ENCODE results near the gene ATP1A4.
"Not testable (repeated sequence)": the region's sequence is repeated elsewhere in the genome, so short reads cannot be mapped to it uniquely, and the experiment has no call there.

Gene ATP1A4

GRCh38 chr1:160151303-160151702 is at the start of gene ATP1A4:
TSS of gene ATP1A4 (plus strand) at chr1:160151603. CDS start at chr1:160152041, 438 bp downstream.
- DNase-seq: no peak

GRCh38 chr1:160101717-160102522 is 49.5 kb upstream of the ATP1A4 start:
- DNase-seq: no peak

- no peak for DNase-seq
These were observed 47.6 kb upstream of the ATP1A4 start for GRCh38 chr1:160103658-160104408.

- no peak for DNase-seq
These were observed 46.9 kb upstream of the ATP1A4 start for GRCh38 chr1:160104486-160104885.

DNA sequence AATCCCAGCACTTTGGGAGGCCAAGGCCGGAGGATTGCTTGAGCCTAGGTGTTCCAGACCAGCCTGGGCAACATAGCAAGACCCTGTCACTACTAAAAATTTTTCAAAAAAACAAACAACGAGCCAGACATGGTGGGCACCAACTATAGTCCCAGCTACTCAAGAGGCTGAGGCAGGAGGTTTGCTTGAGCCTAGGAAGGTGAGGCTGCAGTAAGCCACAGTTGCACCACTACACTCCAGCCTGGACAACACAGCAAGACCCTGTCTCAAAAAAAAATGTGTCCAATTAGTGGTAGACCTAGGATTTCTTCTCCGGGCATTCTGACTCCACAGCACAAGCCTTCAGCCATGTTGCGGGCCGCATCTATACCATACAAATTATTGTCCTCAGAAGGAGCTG is 46.2 kb upstream of the ATP1A4 start:
- no peak for DNase-seq

GRCh38 chr1:160107512-160107911 is 43.9 kb upstream of the ATP1A4 start:
- DNase-seq: no peak

GRCh38 chr1:160108888-160109662 is 42.3 kb upstream of the ATP1A4 start:
- peak; percentile 46 for DNase-seq

- no peak for DNase-seq
These were observed 41.7 kb upstream of the ATP1A4 start for GRCh38 chr1:160109686-160110085.

DNA sequence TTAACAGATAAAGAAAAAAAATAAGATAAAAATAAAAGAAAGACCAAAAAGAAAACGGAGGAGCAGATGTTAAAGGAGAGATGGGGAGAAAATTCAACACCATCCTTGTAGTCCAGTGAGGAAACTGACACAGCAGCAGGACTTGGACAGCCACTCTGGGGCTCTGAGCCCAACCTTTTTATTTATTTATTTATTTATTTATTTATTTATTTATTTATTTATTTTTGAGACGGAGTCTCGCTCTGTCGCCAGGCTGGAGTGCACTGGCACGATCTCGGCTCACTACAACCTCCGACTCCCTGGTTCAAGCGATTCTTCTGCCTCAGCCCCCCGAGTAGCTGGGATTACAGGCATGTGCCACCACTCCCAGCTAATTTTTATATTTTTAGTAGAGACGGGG is 39.9 kb upstream of the ATP1A4 start:
- not testable (repeated sequence) for DNase-seq

DNA sequence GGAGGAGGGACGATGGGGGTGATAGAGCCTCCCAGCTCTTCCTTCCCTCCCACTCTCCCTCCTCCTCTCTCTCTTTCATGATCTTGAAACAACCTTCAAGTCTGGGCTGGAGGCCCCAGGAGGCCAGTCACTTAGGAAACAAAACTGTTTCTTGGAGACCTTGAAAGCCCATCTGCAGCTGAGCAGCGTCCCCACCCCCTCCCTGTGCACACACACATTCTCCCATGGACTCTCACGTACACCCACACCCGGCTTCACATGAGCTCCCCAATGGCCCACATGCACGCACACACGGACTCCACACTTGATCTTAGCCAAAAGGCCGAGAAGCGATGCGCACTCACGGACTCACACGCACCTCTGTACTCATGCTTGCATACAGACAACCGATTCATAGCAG is 39.0 kb upstream of the ATP1A4 start:
- DNase-seq: no peak

- DNase-seq: no peak
These were observed 38.0 kb upstream of the ATP1A4 start for GRCh38 chr1:160113407-160113806.

GRCh38 chr1:160114085-160114484 is 37.3 kb upstream of the ATP1A4 start:
- DNase-seq: no peak

GRCh38 chr1:160115545-160116282 is 35.7 kb upstream of the ATP1A4 start, which contains the start of gene ATP1A2:
TSS of gene ATP1A2 (plus strand) at chr1:160115759. CDS start at chr1:160115862, 103 bp downstream.
- no peak for DNase-seq

GRCh38 chr1:160116283-160117147 is 34.9 kb upstream of the ATP1A4 start:
- no peak for DNase-seq

DNA sequence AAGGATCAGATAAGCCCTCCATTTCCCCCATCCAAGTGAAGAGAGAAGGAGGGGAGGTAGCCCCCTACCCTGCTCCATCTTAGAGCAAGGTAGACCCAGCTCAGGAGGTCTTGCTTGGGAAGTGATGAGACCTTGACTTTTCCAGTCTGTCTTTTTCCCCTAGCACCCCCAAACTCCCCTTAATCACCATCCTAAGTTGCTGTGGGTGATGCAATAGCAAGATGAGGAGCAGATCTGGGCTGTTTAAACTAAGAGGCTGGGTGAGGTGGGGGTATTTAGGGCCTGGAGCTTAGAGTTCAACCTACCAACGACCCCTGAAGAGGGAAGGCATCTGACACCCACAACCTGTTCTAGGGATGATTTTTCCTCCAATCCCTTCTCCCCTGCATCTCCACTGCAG is 34.1 kb upstream of the ATP1A4 start:
- no peak for DNase-seq

DNA sequence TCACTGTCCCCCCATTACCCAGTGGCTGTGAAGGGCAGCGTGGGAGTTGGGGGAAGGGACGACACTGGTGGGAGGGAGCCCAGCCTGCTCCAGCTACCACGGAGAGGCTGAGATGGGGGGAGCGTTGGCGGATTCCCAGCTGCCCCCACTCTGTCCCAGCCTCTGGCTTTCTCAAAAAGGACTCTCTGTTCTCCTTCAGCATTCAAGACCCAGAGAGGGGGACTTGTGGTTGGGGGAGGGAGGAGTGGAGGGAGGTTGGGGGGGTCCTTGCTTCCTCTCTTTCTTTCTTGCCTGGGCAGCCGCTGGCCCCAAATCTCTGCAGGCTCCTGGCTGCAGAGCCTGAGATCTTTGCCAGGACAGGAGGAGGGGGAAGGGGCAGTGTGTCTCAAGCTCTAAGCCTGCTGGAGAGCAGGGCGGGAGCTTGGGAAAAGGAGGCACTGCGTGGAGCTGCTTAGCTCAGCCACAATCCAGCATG is 33.7 kb upstream of the ATP1A4 start:
- DNase-seq: no peak

DNA sequence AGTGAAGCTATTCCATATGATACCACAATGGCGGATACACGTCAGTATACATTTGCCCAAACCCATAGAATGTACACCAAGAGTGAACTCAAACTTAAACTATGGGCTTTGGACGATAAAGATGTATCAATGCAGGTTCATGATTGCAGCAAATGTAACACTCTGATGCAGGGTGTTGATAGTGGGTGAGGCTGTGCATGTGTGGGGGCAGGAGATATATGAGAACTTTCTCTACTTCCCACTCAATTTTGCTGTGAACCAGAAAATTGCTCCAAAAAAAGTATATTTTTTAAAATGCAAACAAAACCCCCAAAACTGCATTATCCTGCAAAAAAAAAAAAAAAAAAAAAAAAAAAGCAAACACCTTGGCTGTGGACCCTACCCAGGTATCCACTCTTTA is 32.5 kb upstream of the ATP1A4 start:
- DNase-seq: no peak

DNA sequence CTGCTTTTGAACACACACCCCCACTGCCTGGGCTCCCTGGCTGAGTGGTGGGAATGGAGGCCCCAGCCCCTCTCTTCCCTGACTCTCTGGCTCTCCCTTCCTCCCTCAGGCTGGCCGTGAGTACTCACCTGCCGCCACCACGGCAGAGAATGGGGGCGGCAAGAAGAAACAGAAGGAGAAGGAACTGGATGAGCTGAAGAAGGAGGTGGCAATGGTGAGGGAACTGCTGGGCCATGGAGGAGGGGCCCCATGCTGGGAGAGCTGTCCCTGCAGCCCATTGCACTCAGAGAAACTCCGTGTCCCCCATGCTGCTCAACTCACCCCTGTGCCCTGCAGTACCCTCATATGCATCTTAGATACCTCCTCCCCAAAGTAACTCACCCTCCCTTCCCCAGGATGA is 30.6 kb upstream of the ATP1A4 start:
- no peak for DNase-seq

DNA sequence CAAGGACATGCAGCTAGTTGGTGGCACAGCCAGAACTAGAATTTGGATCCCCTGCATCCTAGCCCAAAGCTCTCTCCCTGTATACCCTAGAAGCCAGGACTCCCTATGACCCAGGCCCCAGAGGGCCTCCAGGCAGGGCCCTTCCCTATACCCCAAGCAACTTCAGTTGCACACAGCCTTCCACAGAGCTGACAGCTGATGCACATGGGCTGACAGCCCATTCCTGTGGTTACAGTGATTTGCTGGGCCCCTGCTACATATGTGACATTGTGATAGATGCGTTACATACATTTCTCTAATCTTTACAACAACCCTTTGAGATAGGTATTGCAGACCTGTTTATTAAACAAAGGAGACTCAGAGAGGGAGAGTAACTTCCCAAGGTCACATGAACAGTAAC is 30.0 kb upstream of the ATP1A4 start:
- no peak for DNase-seq

GRCh38 chr1:160122978-160123495 is 28.4 kb upstream of the ATP1A4 start:
- no peak for DNase-seq

GRCh38 chr1:160123726-160124125 is 27.7 kb upstream of the ATP1A4 start:
- no peak for DNase-seq

Data from stimulated activated CD8-positive, alpha-beta memory T cell treated with anti-CD3 and anti-CD28 coated beads, Interleukin-4, amount 100 ng/mL, for 48 hours (primary cell).